ENCODE results near the gene TLCD3B. TPM values are rescaled to one million over a fixed set of nuclear protein-coding genes. Genes with fewer than 3 reads are reported as not detected.

The TLCD3B gene
- total RNA-seq, 3 donors from 2014 or later: 0.29 TPM; not detected in 2

DNA sequence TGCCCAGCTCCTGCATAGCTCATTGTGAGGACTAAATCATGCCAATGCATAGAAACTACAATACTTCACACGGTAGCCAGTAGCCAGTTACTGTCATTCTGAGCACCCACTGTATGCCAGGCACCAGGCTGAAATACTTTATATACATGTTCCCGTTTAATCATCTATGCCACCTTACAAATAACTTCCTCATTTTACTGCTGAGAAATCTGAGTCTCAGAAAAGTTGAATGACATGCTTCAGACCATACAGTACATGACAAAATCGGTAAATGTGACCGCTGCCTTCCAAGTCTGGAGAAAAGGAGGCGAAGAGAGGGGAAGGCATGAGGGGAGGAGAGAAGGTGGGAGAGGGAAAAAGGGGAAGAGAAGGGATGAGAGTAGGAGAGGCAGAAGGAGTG, 9.2 kb upstream of the TLCD3B start:
- no peaks in the 10 kb centered on the region for H3K4me1 ChIP-seq
- H3K27ac ChIP-seq: no peak overlapping the region
- no peaks in the 10 kb centered on the region for H3K36me3 ChIP-seq
- no peak for TF ChIP-seq POLR2A (IDR thresholded peaks at IDR 0.05)
- TF ChIP-seq, protein P1, sequence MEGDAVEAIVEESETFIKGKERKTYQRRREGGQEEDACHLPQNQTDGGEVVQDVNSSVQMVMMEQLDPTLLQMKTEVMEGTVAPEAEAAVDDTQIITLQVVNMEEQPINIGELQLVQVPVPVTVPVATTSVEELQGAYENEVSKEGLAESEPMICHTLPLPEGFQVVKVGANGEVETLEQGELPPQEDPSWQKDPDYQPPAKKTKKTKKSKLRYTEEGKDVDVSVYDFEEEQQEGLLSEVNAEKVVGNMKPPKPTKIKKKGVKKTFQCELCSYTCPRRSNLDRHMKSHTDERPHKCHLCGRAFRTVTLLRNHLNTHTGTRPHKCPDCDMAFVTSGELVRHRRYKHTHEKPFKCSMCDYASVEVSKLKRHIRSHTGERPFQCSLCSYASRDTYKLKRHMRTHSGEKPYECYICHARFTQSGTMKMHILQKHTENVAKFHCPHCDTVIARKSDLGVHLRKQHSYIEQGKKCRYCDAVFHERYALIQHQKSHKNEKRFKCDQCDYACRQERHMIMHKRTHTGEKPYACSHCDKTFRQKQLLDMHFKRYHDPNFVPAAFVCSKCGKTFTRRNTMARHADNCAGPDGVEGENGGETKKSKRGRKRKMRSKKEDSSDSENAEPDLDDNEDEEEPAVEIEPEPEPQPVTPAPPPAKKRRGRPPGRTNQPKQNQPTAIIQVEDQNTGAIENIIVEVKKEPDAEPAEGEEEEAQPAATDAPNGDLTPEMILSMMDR (IDR thresholded peaks at IDR 0.05): no peak
- TF ChIP-seq POLR2AphosphoS5 (IDR thresholded peaks at IDR 0.05): no peak
- no peak for DNase-seq (ENCODE audit: low spot score in 2 of 2)
- H3K4me3 ChIP-seq: no peak overlapping the region
- intact Hi-C loops (cut with DNase I; ENCODE audit: low total_unique reads): no loop called here
- no peaks in the 10 kb centered on the region for H3K9me3 ChIP-seq
- H3K27me3 ChIP-seq: peaks cover 0 to 2% of the 10 kb centered on the region in 2 donors

DNA sequence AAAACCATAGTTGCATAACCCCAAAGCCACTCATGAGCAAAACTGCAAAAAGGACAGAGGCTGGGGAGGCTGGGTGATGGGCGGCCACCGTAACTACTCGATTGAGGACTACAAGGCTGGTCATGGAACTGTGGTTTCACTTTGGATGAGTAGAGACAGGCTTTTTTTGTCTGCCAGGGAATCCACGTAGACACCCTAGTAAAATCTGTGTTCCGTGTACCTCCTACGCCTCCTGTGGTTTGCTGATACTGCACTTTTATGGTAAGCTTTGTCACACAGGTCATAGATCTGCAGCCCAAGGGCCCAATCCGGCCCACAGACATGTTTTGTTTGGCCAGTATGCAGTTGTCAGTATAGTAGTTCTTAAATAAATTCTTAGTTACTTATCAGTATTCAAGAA, 2.2 kb upstream of the TLCD3B start:
- no peaks in the 10 kb centered on the region for H3K36me3 ChIP-seq
- no peak for DNase-seq (ENCODE audit: low spot score in 2 of 2)
- H3K27ac ChIP-seq: no peak overlapping the region
- intact Hi-C loops (cut with DNase I; ENCODE audit: low total_unique reads): no loop called here
- TF ChIP-seq POLR2AphosphoS5 (IDR thresholded peaks at IDR 0.05) (no peak), POLR2A (IDR thresholded peaks at IDR 0.05) (no peak)
- TF ChIP-seq, protein P1 (IDR thresholded peaks at IDR 0.05): no peak
- H3K4me1 ChIP-seq: no peaks in the 10 kb centered on the region
- H3K9me3 ChIP-seq: no peaks in the 10 kb centered on the region
- H3K4me3 ChIP-seq: no peak overlapping the region
- peaks cover 14 to 49% of the 10 kb centered on the region in 2 donors for H3K27me3 ChIP-seq

DNA sequence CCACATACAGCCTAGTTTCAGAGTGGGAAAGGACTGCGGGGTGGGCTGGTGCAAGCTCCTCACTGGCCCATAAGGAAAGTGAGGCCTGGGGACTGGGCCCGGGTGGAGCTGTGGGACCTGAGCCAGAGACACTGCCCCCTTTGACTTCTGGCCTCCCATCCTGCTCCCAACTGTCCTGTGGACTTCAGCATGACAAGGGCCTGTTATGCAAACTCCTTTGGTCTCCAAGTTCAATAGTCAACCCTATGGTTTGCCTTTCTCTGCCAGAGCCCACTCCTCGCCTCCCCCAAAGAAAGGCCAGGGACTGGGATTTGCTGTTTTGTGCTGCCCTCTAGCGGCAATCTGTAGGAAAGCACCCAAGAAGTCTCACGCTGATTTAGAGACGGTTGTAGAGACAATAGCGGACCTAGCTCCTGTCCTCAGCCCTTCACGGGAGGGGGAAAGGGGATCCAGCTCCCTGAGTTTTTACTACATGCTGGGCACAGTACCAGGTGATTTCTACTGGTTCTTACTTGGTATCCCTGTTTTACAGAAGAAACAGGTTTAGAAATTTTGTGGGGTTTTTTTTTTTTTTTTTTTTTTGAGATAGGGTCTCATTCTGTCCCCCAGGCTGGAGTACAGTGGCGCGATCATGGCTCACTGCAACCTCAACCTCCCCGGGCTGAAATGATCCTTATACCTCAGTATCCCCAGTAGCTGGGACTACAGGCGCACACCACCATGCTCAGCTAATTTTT, 1.2 kb upstream of the TLCD3B start:
- intact Hi-C loops (cut with DNase I; ENCODE audit: low total_unique reads): no loop called here
- DNase-seq (ENCODE audit: low spot score in 2 of 2): no peak
- Histone ChIP-seq H3K36me3 (no peaks in the 10 kb centered on the region), H3K9me3 (no peaks in the 10 kb centered on the region), H3K4me3 (no peak overlapping the region), H3K27me3 (peaks cover 14 to 50% of the 10 kb centered on the region in 2 donors), H3K4me1 (no peaks in the 10 kb centered on the region), H3K27ac (no peak overlapping the region)
- TF ChIP-seq POLR2A (IDR thresholded peaks at IDR 0.05) (no peak), POLR2AphosphoS5 (IDR thresholded peaks at IDR 0.05) (no peak)
- TF ChIP-seq, protein P1 (IDR thresholded peaks at IDR 0.05): peak in 2 of 3 donors; percentile 28 to 37

DNA sequence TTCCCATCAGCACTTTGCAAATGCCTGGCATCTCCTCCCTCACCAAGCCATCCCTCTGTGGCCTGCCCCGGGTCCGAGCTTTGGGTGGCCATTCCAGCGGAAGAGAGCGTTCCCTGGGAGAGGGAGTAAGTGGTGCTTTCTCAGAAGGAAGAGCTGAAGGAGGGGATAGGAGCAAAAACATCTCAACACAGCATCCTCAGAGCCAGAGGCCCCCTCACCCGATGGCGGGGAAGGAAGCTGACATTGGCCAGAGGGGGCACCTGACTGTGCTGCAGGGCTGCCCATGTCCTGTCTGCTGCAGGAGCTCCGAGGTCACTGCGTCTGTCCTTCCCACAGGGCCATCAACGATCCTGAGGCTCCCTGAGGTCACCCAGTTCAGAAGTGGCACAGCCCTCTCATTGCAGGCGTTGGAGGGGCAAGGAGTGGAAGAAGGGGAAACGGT, 427 bp upstream of the TLCD3B start:
- Histone ChIP-seq H3K27me3 (peaks cover 14 to 57% of the 10 kb centered on the region in 2 donors), H3K4me3 (no peak overlapping the region)
- intact Hi-C loops (cut with DNase I; ENCODE audit: low total_unique reads): no loop called here

More for the DNA sequence above, 427 bp upstream of the TLCD3B start:
- TF ChIP-seq, protein P1 (IDR thresholded peaks at IDR 0.05): no peak
- TF ChIP-seq POLR2A (IDR thresholded peaks at IDR 0.05): no peak
- no peak for TF ChIP-seq POLR2AphosphoS5 (IDR thresholded peaks at IDR 0.05)
- no peaks in the 10 kb centered on the region for H3K9me3 ChIP-seq
- no peak overlapping the region for H3K27ac ChIP-seq
- H3K4me1 ChIP-seq: no peaks in the 10 kb centered on the region
- no peak for DNase-seq (ENCODE audit: low spot score in 2 of 2)
- no peaks in the 10 kb centered on the region for H3K36me3 ChIP-seq
